Umbilical cord (tissue), 2 donors: ENCODE data around the gene HSFX2. TPM values are rescaled to one million over a fixed set of nuclear protein-coding genes. Genes with fewer than 3 reads are reported as not detected.
"Not testable (repeated sequence)": the region's sequence is repeated elsewhere in the genome, so short reads cannot be mapped to it uniquely, and the experiment has no call there.

Source experiments
- DNase-seq: peaks from one replicate; pipeline ENCODE4 v3.0.0-alpha.2; 2015; ENCODE audit warnings: low spot score
- total RNA-seq: library from RNA; depleted of rRNA; stranded (reverse); fragments of >200 nt; gene quantifications from one replicate; pipeline ENCODE4 v1.2.3, GENCODE V29; 2014; ENCODE audit warnings: low replicate concordance; ENCODE audit not compliant: insufficient read depth

The HSFX2 gene, protein sequence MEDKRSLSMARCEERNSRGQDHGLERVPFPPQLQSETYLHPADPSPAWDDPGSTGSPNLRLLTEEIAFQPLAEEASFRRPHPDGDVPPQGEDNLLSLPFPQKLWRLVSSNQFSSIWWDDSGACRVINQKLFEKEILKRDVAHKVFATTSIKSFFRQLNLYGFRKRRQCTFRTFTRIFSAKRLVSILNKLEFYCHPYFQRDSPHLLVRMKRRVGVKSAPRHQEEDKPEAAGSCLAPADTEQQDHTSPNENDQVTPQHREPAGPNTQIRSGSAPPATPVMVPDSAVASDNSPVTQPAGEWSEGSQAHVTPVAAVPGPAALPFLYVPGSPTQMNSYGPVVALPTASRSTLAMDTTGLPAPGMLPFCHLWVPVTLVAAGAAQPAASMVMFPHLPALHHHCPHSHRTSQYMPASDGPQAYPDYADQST
- 0.96 TPM for total RNA-seq

- DNase-seq = not testable (repeated sequence)
Observed at GRCh38 chrX:149595214-149595613, at the start of gene HSFX2. Gene HSFX2, minus strand, starts transcription at chrX:149595314. Its CDS starts 614 bp downstream, at chrX:149594700.

GRCh38 chrX:149643496-149643895 is 48.4 kb upstream of the HSFX2 start:
- DNase-seq = no peak

DNA sequence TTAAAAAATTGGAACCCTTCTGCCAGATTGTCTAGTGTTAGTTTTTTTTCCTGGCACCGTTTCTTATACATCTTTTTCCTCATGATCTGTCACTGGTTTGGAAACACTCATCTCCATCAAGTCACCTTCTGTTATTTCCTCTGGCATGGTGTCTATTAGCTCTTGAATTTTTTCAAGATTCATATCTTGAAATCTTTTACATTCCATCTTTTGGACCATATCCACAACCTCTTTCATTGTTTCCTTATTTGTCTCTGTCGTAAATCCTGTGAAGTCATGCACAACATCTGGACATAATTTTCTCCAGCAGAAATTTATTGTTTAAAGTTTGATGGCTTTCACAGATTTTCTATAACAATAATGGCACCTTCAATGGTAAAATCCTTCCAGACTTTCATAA is 46.7 kb upstream of the HSFX2 start:
- no peak for DNase-seq

- DNase-seq = no peak
Observed at GRCh38 chrX:149641432-149641831, 46.3 kb upstream of the HSFX2 start.

- DNase-seq = no peak
Observed at GRCh38 chrX:149639568-149639967, 44.5 kb upstream of the HSFX2 start.

DNA sequence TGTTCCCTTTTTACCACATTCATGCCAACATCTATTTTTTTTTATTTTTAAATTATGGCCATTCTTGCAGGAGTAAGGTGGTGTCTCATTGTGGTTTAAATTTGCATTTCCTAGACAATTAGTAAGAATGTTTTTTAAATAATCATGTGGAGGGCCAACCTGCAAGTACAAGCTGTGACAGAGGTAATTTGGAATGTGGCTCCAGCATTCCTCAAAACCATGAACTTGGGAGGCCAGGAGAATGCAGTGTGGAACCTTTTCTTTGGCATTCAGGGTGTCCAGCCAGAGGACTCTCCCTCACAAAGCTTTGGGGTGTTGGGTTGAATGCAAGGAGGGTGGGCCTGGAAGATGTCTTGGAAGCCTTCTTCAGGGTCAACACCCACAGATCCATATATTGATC is 43.7 kb upstream of the HSFX2 start:
- no peak for DNase-seq

DNA sequence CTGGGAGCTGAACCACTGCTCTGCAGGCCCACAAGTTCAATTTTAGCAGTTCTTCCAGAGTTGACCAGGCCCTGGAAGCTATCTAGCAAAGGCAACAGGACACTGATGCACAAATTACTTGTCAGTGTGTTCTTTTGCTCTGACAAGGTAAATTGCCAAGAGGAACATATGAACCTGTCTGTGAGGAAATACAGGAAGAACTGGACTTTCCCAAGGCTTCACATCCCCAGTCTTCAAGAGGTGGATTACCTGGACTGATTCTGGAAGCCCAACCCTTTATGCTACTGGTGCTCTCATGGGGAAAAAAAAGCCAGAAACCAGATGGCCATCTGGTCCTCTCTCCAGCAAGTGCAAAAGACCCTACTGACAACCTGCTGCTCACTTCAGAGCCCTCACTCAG is 38.4 kb upstream of the HSFX2 start:
- no peak for DNase-seq

DNA sequence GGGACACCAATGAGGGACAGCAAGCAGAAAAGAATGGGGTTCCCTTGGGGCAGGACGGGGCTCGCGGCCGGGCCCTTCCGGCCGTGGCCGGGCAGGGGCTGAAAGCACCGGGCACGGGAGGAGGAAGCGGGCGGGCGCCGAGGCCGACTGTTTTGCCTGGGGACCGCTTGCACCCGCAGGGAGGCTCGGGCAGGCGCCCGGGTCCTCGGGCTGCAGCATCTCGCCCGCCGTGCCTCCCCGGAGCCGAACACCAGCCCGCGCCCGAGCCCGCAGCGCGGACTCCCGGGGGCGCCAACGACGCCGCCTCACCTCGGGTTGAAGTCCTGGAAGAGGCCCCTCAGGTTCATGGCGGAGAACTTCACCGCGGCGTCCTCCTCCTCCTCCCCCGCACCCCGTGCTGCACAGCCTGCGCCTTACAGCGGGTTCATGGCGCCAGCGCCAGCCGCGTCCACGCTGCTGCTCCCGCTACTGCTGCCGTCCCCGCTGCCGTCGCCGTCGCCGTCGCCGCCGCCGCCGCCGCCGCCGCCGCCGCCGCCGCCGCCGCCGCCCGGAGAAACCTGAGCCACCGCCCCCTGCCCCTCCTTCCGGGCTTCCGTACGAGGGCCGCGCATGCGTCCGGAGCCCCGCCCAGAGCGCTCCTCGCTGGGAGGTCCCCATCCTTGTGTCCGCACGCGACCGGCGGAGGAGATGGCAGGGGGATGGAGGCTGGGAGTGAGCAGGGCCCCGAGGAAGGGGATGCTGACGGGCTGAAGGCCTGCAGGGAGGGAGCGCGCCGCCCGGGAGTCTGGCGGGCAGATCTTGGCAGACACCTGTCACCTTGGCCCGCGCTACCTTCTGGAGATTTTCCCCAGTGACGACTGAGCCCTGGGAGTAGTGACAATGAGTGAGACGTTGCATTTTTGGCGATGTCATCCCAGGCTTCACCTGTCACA is 36.4 kb upstream of the HSFX2 start, which contains the start of gene TMEM185A:
Gene TMEM185A (minus strand): TSS at position 559 of the 932 bp plus-strand sequence. CDS start 212 bp downstream, at position 347.
- peak; percentile 50 for DNase-seq

DNA sequence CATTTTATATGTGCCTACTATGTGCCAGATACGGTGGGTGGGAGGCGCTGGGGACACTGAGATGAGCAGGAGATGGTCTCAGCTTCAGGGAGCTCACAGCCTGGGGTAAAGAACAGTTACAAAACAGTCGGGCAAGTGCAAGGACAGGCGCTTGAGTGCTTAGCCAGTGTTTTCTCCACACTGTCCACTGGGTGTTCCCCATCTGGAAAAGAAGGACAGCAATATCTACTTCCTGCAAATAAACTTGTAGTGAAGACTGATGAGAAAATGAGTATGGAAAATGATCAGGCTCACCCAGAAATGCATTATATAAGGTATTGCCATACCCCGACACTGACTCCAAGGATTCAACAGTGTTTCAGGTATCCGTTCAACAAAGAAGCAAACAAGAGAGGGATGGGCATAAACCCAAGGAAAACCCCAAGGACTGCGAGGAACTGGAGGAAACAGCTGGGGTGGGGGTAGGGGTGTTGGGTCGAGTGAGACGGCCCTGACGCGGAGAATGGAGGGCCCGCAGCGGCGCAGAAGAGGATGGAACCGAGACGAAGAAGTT is 35.6 kb upstream of the HSFX2 start:
- DNase-seq = peak; percentile 40

DNA sequence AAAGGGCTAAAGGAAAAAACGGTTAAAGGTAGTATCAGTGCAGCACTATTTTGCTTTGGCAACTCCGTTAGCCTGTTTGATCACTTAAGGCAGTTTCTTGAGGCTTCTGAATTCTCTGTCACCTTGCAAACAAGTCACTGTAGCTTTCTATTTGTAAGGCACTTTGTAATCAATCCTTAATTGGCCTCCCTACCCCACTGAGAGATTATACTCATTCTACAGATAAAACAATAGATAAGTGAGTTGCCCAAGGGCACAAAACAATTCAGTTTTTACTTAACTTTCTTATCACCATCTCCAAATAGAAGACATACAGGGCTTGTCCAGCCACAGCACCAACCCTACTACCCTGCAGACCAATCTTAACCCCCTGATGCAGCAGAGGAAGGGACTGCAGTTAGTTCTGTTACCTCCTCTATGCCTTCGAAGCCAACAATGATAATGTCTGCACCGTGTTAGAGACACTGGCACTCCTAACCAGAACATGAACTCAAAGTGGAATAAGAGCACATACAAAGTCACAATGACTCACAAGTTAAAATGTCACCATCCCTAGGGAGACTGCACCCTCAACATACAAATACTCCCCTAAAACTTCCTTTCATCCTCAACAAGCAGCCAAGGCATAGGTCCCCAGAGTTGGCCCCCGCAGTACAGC is 34.7 kb upstream of the HSFX2 start:
- DNase-seq = no peak

GRCh38 chrX:149628768-149629167 is 33.7 kb upstream of the HSFX2 start:
- DNase-seq = no peak

GRCh38 chrX:149628280-149628679 is 33.2 kb upstream of the HSFX2 start:
- peak; percentile 3 for DNase-seq

DNA sequence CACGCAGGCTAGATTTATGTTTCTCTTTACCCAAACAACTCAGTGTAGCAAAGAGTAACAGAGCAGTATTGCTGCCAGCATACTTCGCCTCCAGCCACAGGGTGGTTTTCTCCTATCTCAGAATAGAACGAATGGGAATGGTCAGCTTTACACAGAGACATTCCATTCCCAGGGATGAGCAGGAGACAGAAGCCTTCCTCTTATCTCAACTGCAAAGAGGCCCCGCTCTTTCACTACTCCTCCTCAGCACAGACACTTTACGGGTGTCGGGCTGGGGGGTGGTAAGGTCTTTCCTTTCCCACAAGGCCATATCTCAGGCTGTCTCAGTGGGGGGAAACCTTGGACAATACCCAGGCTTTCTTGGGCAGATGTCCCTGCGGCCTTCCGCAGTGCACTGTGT is 31.7 kb upstream of the HSFX2 start:
- DNase-seq = peak; percentile 72

- DNase-seq = not testable (repeated sequence)
Observed at GRCh38 chrX:149619662-149620061, 24.5 kb upstream of the HSFX2 start.

DNA sequence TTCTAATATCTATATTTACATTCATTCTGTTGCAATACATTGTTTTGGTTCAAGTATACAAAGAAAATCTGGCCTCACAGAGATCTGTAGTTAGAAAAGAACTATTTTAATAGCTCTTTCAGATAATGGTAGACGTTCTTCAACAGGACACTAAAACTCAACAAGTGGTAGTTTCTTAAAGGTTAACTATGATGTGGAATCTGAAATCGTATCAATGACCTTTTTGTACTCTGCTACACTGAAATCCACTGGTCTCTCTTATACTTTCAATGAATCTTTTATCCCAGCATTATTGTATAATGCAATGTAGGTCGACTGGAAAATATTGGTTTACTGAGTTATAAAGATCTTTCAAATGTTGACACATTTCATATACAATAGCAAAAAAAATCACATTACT is 23.8 kb upstream of the HSFX2 start:
- DNase-seq = no peak

- DNase-seq = no peak
Observed at GRCh38 chrX:149611623-149612175, 16.6 kb upstream of the HSFX2 start.

- DNase-seq = no peak
Observed at GRCh38 chrX:149610511-149610910, 15.4 kb upstream of the HSFX2 start.

GRCh38 chrX:149607699-149608098 is 12.6 kb upstream of the HSFX2 start:
- no peak for DNase-seq

DNA sequence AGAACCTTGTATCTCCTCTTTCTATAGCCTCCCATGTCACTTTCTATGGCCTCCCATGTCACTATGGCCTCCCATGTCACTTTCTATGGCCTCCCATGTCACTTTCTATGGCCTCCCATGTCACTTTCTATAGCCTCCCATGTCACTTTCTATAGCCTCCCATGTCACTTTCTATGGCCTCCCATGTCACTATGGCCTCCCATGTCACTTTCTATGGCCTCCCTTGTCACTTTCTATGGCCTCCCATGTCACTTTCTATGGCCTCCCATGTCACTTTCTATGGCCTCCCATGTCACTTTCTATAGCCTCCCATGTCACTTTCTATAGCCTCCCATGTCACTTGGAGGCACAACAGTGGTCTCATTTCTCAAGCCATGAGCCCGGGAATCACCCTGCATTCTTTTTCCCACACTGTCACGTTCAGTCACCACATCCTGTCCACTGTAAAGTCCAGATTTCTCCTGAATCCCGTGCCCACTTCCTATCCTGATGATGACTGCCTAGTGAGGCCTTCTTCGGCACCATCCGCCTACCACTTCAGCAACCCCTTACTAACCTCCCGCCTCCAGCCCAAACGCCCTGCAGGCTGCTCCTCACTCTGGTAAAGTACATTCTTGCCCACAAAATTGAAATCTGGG is 10.3 kb upstream of the HSFX2 start:
- not testable (repeated sequence) for DNase-seq

- not testable (repeated sequence) for DNase-seq
Observed at GRCh38 chrX:149598603-149599002, 3.5 kb upstream of the HSFX2 start.

DNA sequence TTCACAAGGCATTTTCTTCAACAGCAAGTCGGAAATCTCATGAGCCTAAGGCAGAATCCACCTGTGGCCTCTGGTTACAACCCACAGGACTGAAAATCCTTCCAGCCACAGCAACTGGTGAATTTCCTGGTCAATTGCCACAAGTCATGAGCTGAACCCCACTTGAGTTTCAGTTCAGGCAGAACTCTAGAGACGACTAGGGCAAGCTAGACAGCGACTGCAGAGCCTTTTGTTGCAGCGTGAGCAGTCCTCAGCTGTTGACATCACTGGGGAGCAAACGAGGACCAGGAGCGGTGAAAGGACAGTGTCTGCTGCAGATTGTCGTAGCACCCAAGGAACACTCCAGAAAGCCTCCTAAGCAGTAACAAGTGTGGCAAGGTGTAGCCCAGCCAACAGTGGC is 829 bp upstream of the HSFX2 start:
- DNase-seq = not testable (repeated sequence)
